GM21786 (cell line): ENCODE results near the gene TJP3.

ENCODE experiments used
- ATAC-seq: cut with Tn5 transposase; IDR thresholded peaks from one replicate; pipeline ENCODE4 v1.9.1; 2021; ENCODE audit not compliant: unreplicated experiment

Gene TJP3

GRCh38 chr19:3712663-3713611, 4.8 kb downstream of the TJP3 start:
- ATAC-seq: no peak

GRCh38 chr19:3716147-3716668, 8.0 kb downstream of the TJP3 start:
- ATAC-seq: no peak

GRCh38 chr19:3719868-3720267, 11.7 kb downstream of the TJP3 start:
- ATAC-seq: no peak

- no peak for ATAC-seq
These were observed 12.2 kb downstream of the TJP3 start for GRCh38 chr19:3720349-3720917.

- ATAC-seq: no peak
These were observed 13.1 kb downstream of the TJP3 start for GRCh38 chr19:3721131-3721886.

DNA sequence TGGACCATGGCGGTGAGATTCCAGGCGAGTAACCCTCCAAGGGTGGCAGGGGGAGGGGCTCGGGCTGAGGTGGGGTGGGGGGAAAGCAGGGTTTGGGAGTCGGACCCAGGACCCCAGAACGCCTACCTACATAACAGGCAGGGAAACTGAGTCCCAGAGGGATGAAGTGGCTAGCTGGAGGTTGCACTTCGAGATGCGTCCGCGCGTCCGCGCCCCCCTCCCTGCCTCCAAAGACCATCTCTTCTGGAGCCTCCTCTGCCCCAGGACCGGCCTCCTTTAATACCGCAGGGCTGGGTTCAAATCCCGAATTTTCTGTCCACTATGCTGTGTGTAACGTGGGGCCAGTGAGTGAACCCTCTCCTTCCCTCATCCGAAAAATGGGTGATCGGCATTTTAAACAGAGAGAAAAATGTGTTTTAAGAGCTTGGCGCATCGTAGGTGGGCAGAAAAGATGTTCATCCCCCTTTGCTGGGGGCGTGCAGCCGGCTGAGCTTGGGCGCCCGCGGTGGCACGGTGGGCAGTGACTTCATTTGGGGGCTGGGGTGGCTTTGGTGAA, 13.8 kb downstream of the TJP3 start:
- no peak for ATAC-seq

DNA sequence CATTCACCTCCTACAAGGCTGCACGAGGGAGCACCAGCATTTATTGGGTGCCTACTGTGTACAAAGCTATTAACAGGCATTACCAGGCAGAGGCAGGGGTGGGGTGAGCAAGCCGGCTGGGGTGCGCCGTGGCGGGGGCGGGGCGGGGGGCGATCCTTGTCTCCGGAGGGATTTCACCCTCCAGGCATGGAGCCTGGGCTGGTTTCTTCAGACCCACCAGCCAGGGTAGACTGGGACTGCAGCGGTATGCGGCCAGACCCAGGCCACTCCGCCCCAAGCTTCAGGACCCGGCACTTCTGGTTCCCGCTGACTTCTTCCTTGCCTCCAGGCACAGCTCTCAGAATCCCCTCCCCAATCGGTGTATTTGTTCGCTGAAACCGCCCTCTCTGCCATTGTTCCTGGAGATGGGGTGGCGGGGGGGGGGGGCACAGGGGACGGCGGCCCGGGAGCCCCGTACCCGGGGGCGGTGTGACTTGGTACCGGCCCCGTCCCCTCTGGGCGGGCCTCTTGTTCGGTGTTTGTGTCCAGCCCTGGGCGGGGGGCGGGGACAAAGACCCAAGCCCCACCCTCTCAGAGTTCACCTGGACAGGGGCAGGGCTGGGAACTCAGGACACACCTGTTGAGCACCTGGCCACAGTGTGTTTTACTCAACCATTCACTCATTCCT, 14.4 kb downstream of the TJP3 start:
- no peak for ATAC-seq

- ATAC-seq: no peak
These were observed 14.9 kb downstream of the TJP3 start for GRCh38 chr19:3723110-3723488.

- ATAC-seq: no peak
These were observed 15.7 kb downstream of the TJP3 start for GRCh38 chr19:3723883-3724282.

- ATAC-seq: no peak
These were observed 16.9 kb downstream of the TJP3 start for GRCh38 chr19:3725121-3725520.

- ATAC-seq: no peak
These were observed 17.6 kb downstream of the TJP3 start for GRCh38 chr19:3725640-3726310.

DNA sequence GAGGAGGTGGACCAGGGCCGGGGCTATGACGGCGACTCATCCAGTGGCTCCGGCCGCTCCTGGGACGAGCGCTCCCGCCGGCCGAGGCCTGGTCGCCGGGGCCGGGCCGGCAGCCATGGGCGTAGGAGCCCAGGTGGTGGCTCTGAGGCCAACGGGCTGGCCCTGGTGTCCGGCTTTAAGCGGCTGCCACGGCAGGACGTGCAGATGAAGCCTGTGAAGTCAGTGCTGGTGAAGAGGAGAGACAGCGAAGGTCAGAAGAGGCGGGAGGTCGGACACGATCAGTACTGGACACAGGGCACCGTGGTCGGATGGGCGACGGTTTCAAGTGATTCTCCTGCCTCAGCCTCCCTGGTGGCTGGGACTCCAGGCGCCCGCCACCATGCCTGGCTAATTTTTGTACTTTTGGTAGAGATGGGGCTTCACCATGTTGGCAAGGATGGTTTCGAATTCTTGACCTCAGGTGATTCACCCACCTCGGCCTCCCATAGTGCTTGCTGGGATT, 22.3 kb downstream of the TJP3 start:
- no peak for ATAC-seq

GRCh38 chr19:3732108-3732507, 23.9 kb downstream of the TJP3 start:
- no peak for ATAC-seq

- ATAC-seq: no peak
These were observed 25.5 kb downstream of the TJP3 start for GRCh38 chr19:3733549-3734309.

DNA sequence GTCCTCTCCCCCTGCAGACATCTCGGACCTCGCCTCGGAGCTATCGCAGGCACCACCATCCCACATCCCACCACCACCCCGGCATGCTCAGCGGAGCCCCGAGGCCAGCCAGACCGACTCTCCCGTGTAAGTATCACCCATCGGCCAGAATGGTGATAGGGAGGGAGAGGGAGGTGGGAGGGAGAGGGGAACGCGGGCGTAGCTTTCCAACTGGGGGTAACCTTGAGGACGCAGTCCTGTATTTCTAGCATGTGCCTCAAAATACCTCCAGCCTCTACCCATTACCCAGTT, 26.1 kb downstream of the TJP3 start:
- no peak for ATAC-seq

GRCh38 chr19:3736106-3736724, 28.0 kb downstream of the TJP3 start:
- no peak for ATAC-seq

DNA sequence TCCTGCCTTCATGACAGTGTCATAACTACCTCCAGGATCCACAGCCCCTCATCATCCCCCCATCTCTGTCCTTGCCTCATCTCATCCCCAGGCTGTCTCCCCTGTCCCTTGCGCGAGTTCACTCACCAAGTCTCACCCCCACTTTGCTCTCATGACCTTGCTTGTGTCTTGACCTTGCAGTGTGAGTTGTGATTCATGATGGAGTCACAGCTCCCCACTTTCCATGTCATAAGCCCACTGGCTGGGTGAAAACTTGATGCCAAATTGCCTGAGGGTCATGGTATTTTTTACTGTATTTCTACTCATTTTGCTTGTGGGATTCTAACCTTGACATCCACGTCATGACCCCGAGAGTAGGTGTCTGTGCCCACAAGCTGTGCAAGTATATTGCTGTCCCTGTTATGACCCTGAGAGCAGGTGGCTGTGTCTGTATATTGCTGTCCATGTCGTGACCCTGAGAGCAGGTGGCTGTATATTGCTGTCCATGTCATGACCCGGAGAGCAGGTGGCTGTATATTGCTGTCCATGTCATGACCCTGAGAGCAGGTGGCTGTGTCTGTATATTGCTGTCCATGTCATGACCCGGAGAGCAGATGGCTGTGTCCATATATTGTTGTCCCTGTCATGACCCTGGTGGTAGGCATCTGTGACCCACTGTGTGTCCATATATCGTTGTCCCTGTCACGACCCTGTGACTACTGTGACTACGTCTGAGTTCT, 29.5 kb downstream of the TJP3 start:
- ATAC-seq: no peak

- no peak for ATAC-seq
These were observed 30.5 kb downstream of the TJP3 start for GRCh38 chr19:3738477-3739220.
